DOHH2 (cell line): ENCODE measurements around the gene USP46.

Experiments
- EZH2phosphoT487 ChIP-seq: fragments of 200-600 bp; sonication (generic); IDR thresholded peaks from 2 replicates; pipeline ENCODE4 v1.6.1; 2017; ENCODE audit warnings: borderline replicate concordance, mild to moderate bottlenecking, antibody characterized with exemption, low read length, moderate library complexity, mixed read lengths
- TF ChIP-seq, protein P1 (sequence below): fragments of 200-600 bp; sonication (generic); IDR thresholded peaks from one replicate; pipeline ENCODE4 v1.5.1; 2014; ENCODE audit warnings: antibody characterized with exemption, mild to moderate bottlenecking, low read depth, low read length; ENCODE audit not compliant: poor library complexity, severe bottlenecking

DNA sequence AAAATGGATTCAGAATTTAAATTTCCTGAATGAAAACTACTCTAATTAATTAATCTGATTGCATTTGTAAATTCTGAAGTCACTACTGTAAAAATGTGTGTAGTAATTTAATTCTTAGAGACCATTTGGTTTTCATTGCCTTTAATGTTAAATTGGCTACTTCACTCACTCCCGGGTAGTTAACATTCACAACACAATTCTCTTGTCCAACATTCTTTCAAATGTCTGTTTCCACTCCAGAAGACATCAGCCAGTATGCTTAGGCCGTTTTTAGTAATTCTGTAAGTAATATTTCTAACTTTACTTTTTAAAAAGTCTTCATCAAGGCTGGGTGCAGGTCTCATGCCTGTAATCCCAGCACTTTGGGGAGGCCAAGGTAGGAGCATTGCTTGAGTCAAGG is 21.3 kb upstream of the USP46 start:
- TF ChIP-seq, protein P1, sequence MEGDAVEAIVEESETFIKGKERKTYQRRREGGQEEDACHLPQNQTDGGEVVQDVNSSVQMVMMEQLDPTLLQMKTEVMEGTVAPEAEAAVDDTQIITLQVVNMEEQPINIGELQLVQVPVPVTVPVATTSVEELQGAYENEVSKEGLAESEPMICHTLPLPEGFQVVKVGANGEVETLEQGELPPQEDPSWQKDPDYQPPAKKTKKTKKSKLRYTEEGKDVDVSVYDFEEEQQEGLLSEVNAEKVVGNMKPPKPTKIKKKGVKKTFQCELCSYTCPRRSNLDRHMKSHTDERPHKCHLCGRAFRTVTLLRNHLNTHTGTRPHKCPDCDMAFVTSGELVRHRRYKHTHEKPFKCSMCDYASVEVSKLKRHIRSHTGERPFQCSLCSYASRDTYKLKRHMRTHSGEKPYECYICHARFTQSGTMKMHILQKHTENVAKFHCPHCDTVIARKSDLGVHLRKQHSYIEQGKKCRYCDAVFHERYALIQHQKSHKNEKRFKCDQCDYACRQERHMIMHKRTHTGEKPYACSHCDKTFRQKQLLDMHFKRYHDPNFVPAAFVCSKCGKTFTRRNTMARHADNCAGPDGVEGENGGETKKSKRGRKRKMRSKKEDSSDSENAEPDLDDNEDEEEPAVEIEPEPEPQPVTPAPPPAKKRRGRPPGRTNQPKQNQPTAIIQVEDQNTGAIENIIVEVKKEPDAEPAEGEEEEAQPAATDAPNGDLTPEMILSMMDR: no peak
- no peak for TF ChIP-seq EZH2phosphoT487
